Superior temporal gyrus (tissue), 1 donor: ENCODE results near the gene ATL3.
"Not testable (repeated sequence)": the region's sequence is repeated elsewhere in the genome, so short reads cannot be mapped to it uniquely, and the experiment has no call there.

Source experiments
- DNase-seq: peaks from one replicate; pipeline ENCODE4 v3.0.0-alpha.2; 2016; ENCODE audit errors: extremely low spot score

Gene ATL3

DNA sequence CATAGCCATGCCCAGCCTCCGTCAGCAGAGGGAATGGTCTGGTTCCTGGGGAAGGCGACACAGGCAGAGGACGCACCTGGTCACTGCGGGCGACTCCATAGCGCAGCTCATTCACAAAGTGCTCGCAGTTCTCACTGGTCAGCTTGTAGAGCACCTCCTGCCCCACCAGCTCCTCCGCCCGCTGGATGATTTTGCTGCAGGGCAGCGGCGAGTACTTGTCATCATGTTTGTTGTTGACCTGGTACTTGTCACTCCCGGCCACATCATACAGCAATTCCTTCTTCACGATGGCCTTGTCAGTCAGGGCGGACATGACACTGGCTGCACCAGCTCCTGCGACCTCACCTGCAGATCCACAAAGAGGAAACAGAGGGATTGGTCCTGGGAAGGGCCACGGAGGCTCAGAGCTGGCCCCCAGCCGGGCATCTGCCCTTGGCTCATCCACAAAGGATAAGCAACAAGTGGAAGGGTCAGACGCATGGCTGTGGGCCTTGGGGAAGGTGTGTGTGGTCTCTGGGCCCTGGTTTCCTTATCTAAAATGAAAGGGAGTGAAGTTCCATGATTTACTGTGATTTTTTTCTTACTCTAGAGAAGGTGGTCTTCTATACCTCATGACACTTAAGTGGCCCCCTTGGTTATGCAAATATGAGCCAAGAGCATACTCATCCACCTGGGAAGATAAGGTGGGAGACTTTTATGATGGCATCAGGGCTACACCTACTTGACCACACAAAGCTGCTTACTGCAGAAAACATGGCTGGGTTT lies 81.0 kb downstream of the ATL3 start:
- DNase-seq = no peak

GRCh38 chr11:63589000-63589399 lies 82.2 kb downstream of the ATL3 start:
- DNase-seq = no peak

- no peak for DNase-seq
Measured at GRCh38 chr11:63586451-63587166, 84.6 kb downstream of the ATL3 start.

GRCh38 chr11:63583357-63583677 lies 87.9 kb downstream of the ATL3 start:
- peak; percentile 99 for DNase-seq

DNA sequence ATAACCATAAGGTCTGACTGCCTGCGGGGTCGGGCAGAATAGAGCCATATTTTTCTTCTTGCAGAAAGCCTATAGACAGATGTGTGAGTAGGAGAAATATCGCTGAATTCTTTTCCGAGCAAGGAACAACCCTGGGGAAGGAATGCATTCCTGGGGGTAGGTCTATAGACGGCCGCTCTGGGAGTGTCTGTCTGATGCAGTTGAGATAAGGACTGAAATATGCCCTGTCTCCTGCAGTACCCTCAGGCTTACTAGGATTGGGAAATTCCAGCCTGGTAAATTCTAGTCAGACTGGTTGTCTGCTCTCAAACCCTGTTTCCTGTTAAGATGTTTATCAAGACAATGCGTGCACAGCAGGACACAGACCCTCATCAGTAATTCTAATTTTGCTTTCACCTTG lies 90.0 kb downstream of the ATL3 start:
- not testable (repeated sequence) for DNase-seq

DNA sequence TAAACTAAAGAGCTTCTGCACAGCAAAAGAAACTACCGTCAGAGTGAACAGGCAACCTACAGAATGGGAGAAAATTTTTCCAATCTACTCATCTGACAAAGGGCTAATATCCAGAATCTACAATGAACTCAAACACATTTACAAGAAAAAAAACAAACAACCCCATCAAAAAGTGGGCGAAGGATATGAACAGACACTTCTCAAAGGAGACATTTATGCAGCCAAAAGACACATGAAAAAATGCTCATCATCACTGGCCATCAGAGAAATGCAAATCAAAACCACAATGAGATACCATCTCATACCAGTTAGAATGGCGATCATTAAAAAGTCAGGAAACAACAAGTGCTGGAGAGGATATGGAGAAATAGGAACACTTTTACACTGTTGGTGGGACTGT lies 92.3 kb downstream of the ATL3 start:
- not testable (repeated sequence) for DNase-seq

DNA sequence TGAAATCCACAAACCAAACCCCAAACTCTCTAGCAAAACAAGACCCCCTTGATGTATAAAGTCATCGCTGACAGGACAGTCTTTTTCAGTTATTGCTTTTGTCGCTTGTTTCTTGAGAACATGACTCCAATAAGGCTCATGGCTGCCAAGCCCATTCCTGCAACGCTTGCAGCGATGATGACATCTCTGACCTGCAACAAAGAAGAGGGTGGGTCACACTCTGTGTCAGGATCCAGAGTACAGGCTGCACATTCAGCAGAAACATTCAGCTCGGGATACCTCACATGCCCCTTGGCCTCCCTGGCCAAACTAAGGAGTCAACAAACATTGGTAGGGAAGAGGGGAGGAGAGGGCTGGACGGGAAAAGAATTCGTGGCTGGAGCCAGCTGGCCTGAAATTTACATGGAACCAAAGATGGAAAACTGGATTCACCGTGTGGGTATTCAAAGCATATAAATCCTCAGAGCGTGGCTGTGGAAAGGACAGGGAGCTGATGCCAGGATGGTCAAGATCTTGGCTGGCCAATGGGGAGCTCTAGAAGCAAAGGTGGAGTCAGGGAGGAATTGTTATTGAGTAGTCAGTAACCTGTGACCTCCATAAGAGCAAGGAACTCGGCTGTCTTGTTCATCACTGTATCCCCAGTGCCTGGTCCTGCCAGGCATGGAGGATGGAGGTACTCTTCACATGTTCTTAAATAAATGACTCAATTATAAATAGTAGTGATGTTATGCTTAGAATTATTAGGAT lies 96.1 kb downstream of the ATL3 start:
- no peak for DNase-seq
